K562 (cell line): Measurements from ENCODE around the gene CCT5. TPM values are rescaled to one million over a fixed set of nuclear protein-coding genes. Genes with fewer than 3 reads are reported as not detected.

Source experiments
- ATAC-seq: fragments of 200-7000 bp; cut with Tn5 transposase; 3 replicates; pipeline ENCODE4 v1.9.1; 2020; ENCODE audit warnings: moderate library complexity
- BruUV-seq: library from RNA; stranded (reverse); fragments of 400-500 nt; replicated peaks from 2 replicates; lab custom pipeline; 2021; lab: Mats Ljungman, UMichigan
- CTCF ChIA-PET: fragments of 300-600 bp; formaldehyde crosslinking; extraction: SDS; loops from one replicate; lab custom pipeline; 2021; ENCODE audit warnings: low intra/inter-chr PET ratio; lab: Yijun Ruan, JAX
- POLR2A ChIA-PET: fragments of 300-600, 350-650 bp; sonication (Branson Sonifier 250); formaldehyde crosslinking; extraction: SDS; loops from one replicate; lab custom pipeline; 2021; ENCODE audit warnings: antibody characterized with exemption, inconsistent platforms; lab: Yijun Ruan, JAX
- DNase-seq, 4 experiments: peaks; one replicate each; pipeline versions ENCODE4 v3.0.0 to v3.0.0-alpha.2; 2011 to 2018; ENCODE audit warnings: low spot score in 3 of 4, mixed read lengths in 3 of 4; ENCODE audit errors: extremely low read depth in 1 of 4
- FAIRE-seq: peaks from 2 replicates; lab custom pipeline; 2011; peaks lifted over from hg19 to GRCh38; lab: Jason Lieb, UNC
- H2AFZ ChIP-seq: 2 replicates; pipeline ENCODE4 v1.6.0; 2011; ENCODE audit warnings: low read depth, low read length, control low read depth, inconsistent platforms
- H3K27ac ChIP-seq: fragments of 200-600 bp; 3 replicates; pipeline ENCODE4 v1.8.0; 2011; ENCODE audit warnings: low read depth, mild to moderate bottlenecking, control low read depth, inconsistent platforms, low read length, moderate library complexity, mixed read lengths; ENCODE audit errors: extremely low read depth
- H3K27me3 ChIP-seq, 2 experiments: fragments of 300-600 bp in 1 of 2; 2 replicates in 1 of 2; 3 replicates in 1 of 2; pipeline versions ENCODE4 v1.6.0 to v1.8.0; 2011; ENCODE audit warnings: inconsistent platforms in 2 of 2, low read length in 2 of 2, mild to moderate bottlenecking in 1 of 2, mixed read lengths in 1 of 2, moderate library complexity in 1 of 2; ENCODE audit not compliant: control insufficient read depth in 2 of 2, insufficient read depth in 2 of 2
- H3K36me3 ChIP-seq: fragments of 300-600 bp; 3 replicates; pipeline ENCODE4 v1.8.0; 2011; ENCODE audit warnings: mild to moderate bottlenecking, low read length, inconsistent platforms; ENCODE audit not compliant: control insufficient read depth, insufficient read depth
- H3K4me1 ChIP-seq, 2 experiments: fragments of 200-600 bp in 1 of 2; replicated peaks in 1 of 2; 2 replicates in 1 of 2; 3 replicates in 1 of 2; pipeline versions ENCODE4 v1.5.1 to v1.8.0; 2011; ENCODE audit warnings: inconsistent platforms in 2 of 2, low read length in 2 of 2, mild to moderate bottlenecking in 1 of 2, mixed read lengths in 1 of 2, moderate library complexity in 1 of 2; ENCODE audit not compliant: control insufficient read depth in 2 of 2, insufficient read depth in 2 of 2
- H3K4me2 ChIP-seq: 2 replicates; pipeline ENCODE4 v1.6.1; 2011; ENCODE audit warnings: low read length, control low read depth, inconsistent platforms, mixed read lengths; ENCODE audit not compliant: insufficient read depth
- H3K4me3 ChIP-seq: fragments of 200-600 bp; sonication (generic), shearing (Covaris generic); 2 replicates; pipeline ENCODE4 v1.5.1; 2016; ENCODE audit warnings: control low read depth, inconsistent platforms
- H3K79me2 ChIP-seq: fragments of 200-600 bp; 3 replicates; pipeline ENCODE4 v1.8.0; 2011; ENCODE audit warnings: low read length, inconsistent platforms; ENCODE audit not compliant: control insufficient read depth, insufficient read depth
- H3K9ac ChIP-seq, 2 experiments: 2 replicates each; pipeline versions ENCODE4 v1.6.0 to v1.6.1; 2011; ENCODE audit warnings: low read depth in 2 of 2, low read length in 2 of 2, control low read depth in 1 of 2, inconsistent platforms in 1 of 2, mild to moderate bottlenecking in 1 of 2, mixed read lengths in 1 of 2; ENCODE audit not compliant: insufficient read depth in 1 of 2
- H3K9me1 ChIP-seq: one replicate; pipeline ENCODE4 v1.6.0; 2011; ENCODE audit warnings: inconsistent platforms, mild to moderate bottlenecking, low read length, moderate library complexity; ENCODE audit not compliant: control insufficient read depth, insufficient read depth
- H3K9me3 ChIP-seq: replicated peaks from 2 replicates; pipeline ENCODE4 v1.5.1; 2011; ENCODE audit warnings: low read depth, low read length, inconsistent platforms; ENCODE audit not compliant: control insufficient read depth, insufficient read depth
- H4K20me1 ChIP-seq: replicated peaks from 2 replicates; pipeline ENCODE4 v1.6.1; 2011; ENCODE audit warnings: low read length, inconsistent platforms, mixed read lengths; ENCODE audit not compliant: control insufficient read depth, insufficient read depth
- RAD21 ChIP-seq, 2 experiments: fragments of 250-450 bp in 1 of 2; fragments of 450-650 bp in 1 of 2; sonication (Bioruptor Pico) in 1 of 2; formaldehyde crosslinking in 1 of 2; IDR thresholded peaks in 1 of 2; conservative IDR thresholded peaks in 1 of 2; 2 replicates each; pipeline versions ENCODE4 v1.4.0 to v1.8.0; 2020 to 2022; ENCODE audit warnings: mild to moderate bottlenecking in 2 of 2, moderate library complexity in 1 of 2
- ZNF134 ChIP-seq: fragments of 250-450 bp; sonication (Bioruptor Pico); conservative IDR thresholded peaks from 2 replicates; pipeline ENCODE4 v1.4.0; 2020
- WGBS: fragments of 100-300 bp; shearing (Covaris generic); methylation state at CpG from one replicate; pipeline ENCODE4 v1.1.6; 2016; ENCODE audit warnings: low coverage, mixed read lengths; ENCODE audit not compliant: insufficient coverage; ENCODE audit errors: missing lambda C conversion rate; 5-methylcytosine and 5-hydroxymethylcytosine counted together
- in situ Hi-C: fragments of 300-500 bp; cut with MboI; formaldehyde crosslinking; loops from 4 replicates; pipeline ENCODE4 v1.15.0; 2018; ENCODE audit warnings: inconsistent platforms, mixed read lengths
- intact Hi-C: fragments of 100-400 bp; cut with micrococcal nuclease; formaldehyde crosslinking; loops from 2 replicates; pipeline ENCODE4 v1.14.2; 2022
- polyA plus RNA-seq, 8 experiments: library from polyadenylated mRNA; depleted of rRNA in 4 of 8; stranded (reverse) in 5 of 8; unstranded in 3 of 8; fragments of >200 nt; fragmentation: Nextera tagmentation in 2 of 8; fragmentation: Illumina TruSeq in 1 of 8; extraction: Ambion mirVana in 2 of 8; extraction: Trizol in 1 of 8; gene quantifications; 2 replicates each; pipeline versions ENCODE4 v1.2.1 to v1.2.3, GENCODE V29; 2011 to 2014; ENCODE audit warnings: inconsistent platforms in 1 of 8, missing spikeins in 1 of 8
- total RNA-seq, 7 experiments: library from RNA; depleted of rRNA in 6 of 7; stranded (reverse); fragments of >200 nt in 6 of 7; fragmentation: Illumina TruSeq in 2 of 7; extraction: Trizol in 2 of 7; gene quantifications; 2 replicates each; pipeline versions ENCODE4 v1.2.1 to v1.2.3, GENCODE V29; 2011 to 2021; ENCODE audit warnings: low replicate concordance in 1 of 7
- TF ChIP-seq, protein P1 (sequence below), 3 experiments: IDR thresholded peaks in 2 of 3; conservative IDR thresholded peaks in 1 of 3; 2 replicates each; pipeline ENCODE4 v1.5.1; 2011 to 2012; ENCODE audit warnings: low read length in 3 of 3, mild to moderate bottlenecking in 3 of 3, control low read depth in 2 of 3, improper control_type of control experiment in 1 of 3, inconsistent platforms in 1 of 3, low read depth in 1 of 3, mixed read lengths in 1 of 3, moderate library complexity in 1 of 3; ENCODE audit not compliant: insufficient read depth in 2 of 3

CCT5 gene
- total and polyA plus RNA-seq, 9 of the 15 experiments (the other 6 are each of a cell fraction or from before 2014, with no cell fraction given), result 782 to 1,606 (median 1,153) TPM

DNA sequence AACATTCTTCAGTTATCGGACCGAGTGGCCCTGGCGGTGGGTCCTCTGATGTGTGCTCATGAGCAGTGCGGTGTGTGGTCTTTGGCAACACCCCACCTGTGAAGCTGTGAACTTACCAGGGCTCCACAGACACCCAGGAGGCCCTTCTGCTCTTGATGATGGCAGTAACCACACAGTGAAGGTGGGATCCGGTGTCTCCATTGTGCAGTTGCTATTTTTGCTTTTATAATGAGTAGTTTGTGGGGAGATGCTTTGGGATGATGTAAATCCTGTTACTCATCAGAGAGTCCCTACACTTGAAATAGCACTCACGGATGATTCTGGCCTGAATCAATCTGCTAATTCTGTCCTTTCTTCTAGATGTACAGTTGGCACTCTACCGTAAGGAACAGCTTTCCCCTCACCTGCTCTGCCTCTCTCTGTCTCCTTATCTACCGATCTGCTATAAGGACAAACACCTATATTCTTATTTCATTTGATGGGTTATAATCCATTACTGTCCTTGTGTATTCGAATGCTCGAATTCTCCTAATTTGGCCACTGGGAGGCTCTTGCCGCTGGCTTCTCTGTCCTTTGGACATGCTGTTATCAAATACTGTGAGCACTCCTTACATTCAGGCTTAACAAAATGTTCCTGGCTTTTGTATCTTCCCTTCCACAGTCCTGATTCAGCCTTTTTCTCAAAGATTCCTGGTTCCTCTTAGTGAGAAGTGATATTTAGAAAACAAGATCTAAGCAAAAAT lies 20.6 kb upstream of the CCT5 start:
- Histone ChIP-seq H3K9ac (no peak overlapping the region), H3K36me3 (peaks cover 29% of the 10 kb centered on the region), H3K27ac (no peak overlapping the region), H4K20me1 (0 out of 2 replicates have a peak, but pooled peaks cover 3% of the 10 kb centered on the region), H3K4me2 (no peak overlapping the region), H3K4me3 (no peak overlapping the region), H3K9me3 (no peaks in the 10 kb centered on the region), H3K4me1 (peaks cover 0 to 2% of the 10 kb centered on the region in 2 experiments; a peak in 1 of 5 replicates), H3K27me3 (no peaks in the 10 kb centered on the region), H2AFZ (no peak overlapping the region), H3K9me1 (no peaks in the 10 kb centered on the region), H3K79me2 (no peaks in the 10 kb centered on the region)
- intact Hi-C loops (no loop called here), in situ Hi-C loops (no loop called here)
- POLR2A ChIA-PET, result interaction anchor here (1.2 kb wide), 1 partner anchor 128 kb away, joined by 3 read pairs; no protein-coding TSS in a partner anchor
- WGBS, result 76% methylated on average over 11 of the region's 11 CpGs
- peak in 1 of 4 experiments; percentile 18 for DNase-seq
- CTCF ChIA-PET, result no interaction called here
- BruUV-seq, result no TSS peak
- FAIRE-seq, result no peak
- TF ChIP-seq, protein P1, sequence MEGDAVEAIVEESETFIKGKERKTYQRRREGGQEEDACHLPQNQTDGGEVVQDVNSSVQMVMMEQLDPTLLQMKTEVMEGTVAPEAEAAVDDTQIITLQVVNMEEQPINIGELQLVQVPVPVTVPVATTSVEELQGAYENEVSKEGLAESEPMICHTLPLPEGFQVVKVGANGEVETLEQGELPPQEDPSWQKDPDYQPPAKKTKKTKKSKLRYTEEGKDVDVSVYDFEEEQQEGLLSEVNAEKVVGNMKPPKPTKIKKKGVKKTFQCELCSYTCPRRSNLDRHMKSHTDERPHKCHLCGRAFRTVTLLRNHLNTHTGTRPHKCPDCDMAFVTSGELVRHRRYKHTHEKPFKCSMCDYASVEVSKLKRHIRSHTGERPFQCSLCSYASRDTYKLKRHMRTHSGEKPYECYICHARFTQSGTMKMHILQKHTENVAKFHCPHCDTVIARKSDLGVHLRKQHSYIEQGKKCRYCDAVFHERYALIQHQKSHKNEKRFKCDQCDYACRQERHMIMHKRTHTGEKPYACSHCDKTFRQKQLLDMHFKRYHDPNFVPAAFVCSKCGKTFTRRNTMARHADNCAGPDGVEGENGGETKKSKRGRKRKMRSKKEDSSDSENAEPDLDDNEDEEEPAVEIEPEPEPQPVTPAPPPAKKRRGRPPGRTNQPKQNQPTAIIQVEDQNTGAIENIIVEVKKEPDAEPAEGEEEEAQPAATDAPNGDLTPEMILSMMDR (IDR thresholded peaks at IDR 0.05 in 2 of 3, conservative IDR thresholded peaks at IDR 0.05 in 1 of 3; ENCODE audit: insufficient read depth in 2 of 3, low read depth in 1 of 3, low read length in 3 of 3), result peak in 1 of 3 experiments; percentile 23; a peak in 1 of 6 replicates
- no peak for TF ChIP-seq ZNF134 (CRISPR knock-in tag)
- TF ChIP-seq RAD21 (CRISPR knock-in tag; conservative IDR thresholded peaks at IDR 0.05 in 1 of 2, IDR thresholded peaks at IDR 0.05 in 1 of 2), result peak in 1 of 2 experiments; percentile 6; a peak in 1 of 4 replicates
- peak; percentile 49; the same call in 1 of the 3 replicates for ATAC-seq
